HepG2 (cell line): ENCODE measurements around the gene FAM20A.

ENCODE experiments used
- AHR ChIP-seq: IDR thresholded peaks from 2 replicates; pipeline ENCODE4 v1.6.1; 2018; ENCODE audit warnings: missing genetic modification reagents, missing compliant biosample characterization
- BRD4 ChIP-seq: sonication (generic); formaldehyde crosslinking; IDR thresholded peaks from 2 replicates; pipeline ENCODE4 v1.4.0; 2020; ENCODE audit warnings: missing genetic modification reagents
- GABPA ChIP-seq, 2 experiments: IDR thresholded peaks; 2 replicates each; pipeline ENCODE4 v1.6.1; 2011 to 2016; ENCODE audit warnings: low read depth in 2 of 2, low read length in 1 of 2, missing biosample characterization in 1 of 2, missing genetic modification characterization in 1 of 2
- MIER3 ChIP-seq: IDR thresholded peaks from 2 replicates; pipeline ENCODE4 v1.6.1; 2016; ENCODE audit warnings: missing compliant biosample characterization, borderline replicate concordance
- PHF21A ChIP-seq: sonication (generic); formaldehyde crosslinking; IDR thresholded peaks from 2 replicates; pipeline ENCODE4 v1.5.0; 2020; ENCODE audit warnings: mild to moderate bottlenecking, missing genetic modification reagents
- PHF8 ChIP-seq: sonication (generic); formaldehyde crosslinking; IDR thresholded peaks from 2 replicates; pipeline ENCODE4 v1.5.0; 2020; ENCODE audit warnings: missing genetic modification reagents
- POLR2A ChIP-seq, 2 experiments: IDR thresholded peaks; 2 replicates each; pipeline ENCODE4 v1.6.1; 2011; ENCODE audit warnings: low read depth in 2 of 2, low read length in 2 of 2, mild to moderate bottlenecking in 1 of 2, moderate library complexity in 1 of 2; ENCODE audit not compliant: insufficient read depth in 1 of 2
- RXRA ChIP-seq: sonication (generic); formaldehyde crosslinking; IDR thresholded peaks from 2 replicates; pipeline ENCODE4 v1.5.1; 2020; ENCODE audit warnings: missing genetic modification reagents
- TCF7L2 ChIP-seq: IDR thresholded peaks from 2 replicates; pipeline ENCODE4 v1.6.1; 2011; ENCODE audit warnings: mild to moderate bottlenecking, low read depth, low read length, moderate library complexity
- YY1 ChIP-seq: IDR thresholded peaks from 2 replicates; pipeline ENCODE4 v1.6.1; 2011; ENCODE audit warnings: low read length, low read depth, moderate library complexity, mild to moderate bottlenecking; ENCODE audit not compliant: insufficient read depth, insufficient replicate concordance
- ZNF569 ChIP-seq: sonication (generic); formaldehyde crosslinking; IDR thresholded peaks from 2 replicates; pipeline ENCODE4 v1.5.0; 2020; ENCODE audit warnings: mild to moderate bottlenecking, missing genetic modification reagents, moderate library complexity, borderline replicate concordance
- TF ChIP-seq, protein P1 (sequence below): sonication (generic); formaldehyde crosslinking; IDR thresholded peaks from 2 replicates; pipeline ENCODE4 v1.4.0; 2020; ENCODE audit warnings: missing genetic modification reagents

GRCh38 chr17:68640242-68640989, 39.2 kb upstream of the FAM20A start:
- TF ChIP-seq TCF7L2 (no peak), PHF8 (CRISPR knock-in tag) (no peak), POLR2A (IDR thresholded peaks at IDR 0.05; ENCODE audit: insufficient read depth in 1 of 2, low read depth in 2 of 2, low read length in 2 of 2) (no peak), PHF21A (CRISPR knock-in tag) (no peak), ZNF569 (CRISPR knock-in tag) (no peak), YY1 (no peak), AHR (CRISPR knock-in tag) (no peak), RXRA (CRISPR knock-in tag) (no peak), BRD4 (no peak), GABPA (IDR thresholded peaks at IDR 0.05; ENCODE audit: low read depth, low read length) (no peak), GABPA (CRISPR knock-in tag; IDR thresholded peaks at IDR 0.05; ENCODE audit: low read depth) (no peak), MIER3 (CRISPR knock-in tag) (no peak)
- TF ChIP-seq, protein P1, sequence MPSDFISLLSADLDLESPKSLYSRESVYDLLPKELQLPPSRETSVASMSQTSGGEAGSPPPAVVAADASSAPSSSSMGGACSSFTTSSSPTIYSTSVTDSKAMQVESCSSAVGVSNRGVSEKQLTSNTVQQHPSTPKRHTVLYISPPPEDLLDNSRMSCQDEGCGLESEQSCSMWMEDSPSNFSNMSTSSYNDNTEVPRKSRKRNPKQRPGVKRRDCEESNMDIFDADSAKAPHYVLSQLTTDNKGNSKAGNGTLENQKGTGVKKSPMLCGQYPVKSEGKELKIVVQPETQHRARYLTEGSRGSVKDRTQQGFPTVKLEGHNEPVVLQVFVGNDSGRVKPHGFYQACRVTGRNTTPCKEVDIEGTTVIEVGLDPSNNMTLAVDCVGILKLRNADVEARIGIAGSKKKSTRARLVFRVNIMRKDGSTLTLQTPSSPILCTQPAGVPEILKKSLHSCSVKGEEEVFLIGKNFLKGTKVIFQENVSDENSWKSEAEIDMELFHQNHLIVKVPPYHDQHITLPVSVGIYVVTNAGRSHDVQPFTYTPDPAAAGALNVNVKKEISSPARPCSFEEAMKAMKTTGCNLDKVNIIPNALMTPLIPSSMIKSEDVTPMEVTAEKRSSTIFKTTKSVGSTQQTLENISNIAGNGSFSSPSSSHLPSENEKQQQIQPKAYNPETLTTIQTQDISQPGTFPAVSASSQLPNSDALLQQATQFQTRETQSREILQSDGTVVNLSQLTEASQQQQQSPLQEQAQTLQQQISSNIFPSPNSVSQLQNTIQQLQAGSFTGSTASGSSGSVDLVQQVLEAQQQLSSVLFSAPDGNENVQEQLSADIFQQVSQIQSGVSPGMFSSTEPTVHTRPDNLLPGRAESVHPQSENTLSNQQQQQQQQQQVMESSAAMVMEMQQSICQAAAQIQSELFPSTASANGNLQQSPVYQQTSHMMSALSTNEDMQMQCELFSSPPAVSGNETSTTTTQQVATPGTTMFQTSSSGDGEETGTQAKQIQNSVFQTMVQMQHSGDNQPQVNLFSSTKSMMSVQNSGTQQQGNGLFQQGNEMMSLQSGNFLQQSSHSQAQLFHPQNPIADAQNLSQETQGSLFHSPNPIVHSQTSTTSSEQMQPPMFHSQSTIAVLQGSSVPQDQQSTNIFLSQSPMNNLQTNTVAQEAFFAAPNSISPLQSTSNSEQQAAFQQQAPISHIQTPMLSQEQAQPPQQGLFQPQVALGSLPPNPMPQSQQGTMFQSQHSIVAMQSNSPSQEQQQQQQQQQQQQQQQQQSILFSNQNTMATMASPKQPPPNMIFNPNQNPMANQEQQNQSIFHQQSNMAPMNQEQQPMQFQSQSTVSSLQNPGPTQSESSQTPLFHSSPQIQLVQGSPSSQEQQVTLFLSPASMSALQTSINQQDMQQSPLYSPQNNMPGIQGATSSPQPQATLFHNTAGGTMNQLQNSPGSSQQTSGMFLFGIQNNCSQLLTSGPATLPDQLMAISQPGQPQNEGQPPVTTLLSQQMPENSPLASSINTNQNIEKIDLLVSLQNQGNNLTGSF (CRISPR knock-in tag): no peak
